CD4-positive, CD25-positive, alpha-beta regulatory T cell (primary cell): Measurements from ENCODE around the gene RPL18. TPM values are rescaled to one million over a fixed set of nuclear protein-coding genes. Genes with fewer than 3 reads are reported as not detected.
A peak's percentile ranks its signal among the peaks of the same experiment; 100 is the strongest.

Experiments used
- ATAC-seq, 2 donors: fragments of 150-1000 bp; cut with Tn5 transposase; one replicate each; pipeline ENCODE4 v1.10.0; 2021; ENCODE audit warnings: low read depth in 2 of 2, moderate number of reproducible peaks in 2 of 2, moderate library complexity in 1 of 2
- DNase-seq, 3 donors: peaks; one replicate each; pipeline versions ENCODE4 v3.0.0 to v3.0.0-alpha.2; 2012 to 2022; ENCODE audit warnings: mixed read lengths in 1 of 3
- H3K27ac ChIP-seq: one replicate; pipeline ENCODE4 v1.7.0; 2013; ENCODE audit warnings: mild to moderate bottlenecking, low read length; ENCODE audit not compliant: insufficient read depth, poor library complexity, severe bottlenecking
- H3K27me3 ChIP-seq: one replicate; pipeline ENCODE4 v1.7.0; 2013; ENCODE audit warnings: low read length; ENCODE audit not compliant: control insufficient read depth, insufficient read depth
- H3K36me3 ChIP-seq: one replicate; pipeline ENCODE4 v1.7.0; 2013; ENCODE audit warnings: mild to moderate bottlenecking, low read length, moderate library complexity; ENCODE audit not compliant: control insufficient read depth, insufficient read depth
- H3K4me1 ChIP-seq: 2 replicates; pipeline ENCODE4 v1.7.0; 2013; ENCODE audit warnings: mild to moderate bottlenecking, low read length; ENCODE audit not compliant: insufficient read depth, control insufficient read depth, poor library complexity, severe bottlenecking
- H3K4me3 ChIP-seq: one replicate; pipeline ENCODE4 v1.7.0; 2013; ENCODE audit warnings: low read depth, mild to moderate bottlenecking, low read length, moderate library complexity
- H3K9me3 ChIP-seq, 2 experiments: 1 replicate in 1 of 2; 2 replicates in 1 of 2; pipeline ENCODE4 v1.7.0; 2013; ENCODE audit warnings: low read length in 2 of 2, mild to moderate bottlenecking in 1 of 2, moderate library complexity in 1 of 2; ENCODE audit not compliant: control insufficient read depth in 2 of 2
- H3K27ac Mint-ChIP-seq, 3 donors: one replicate each; pipeline ENCODE4 v1.8.0; 2020 to 2022; ENCODE audit warnings: mild to moderate bottlenecking in 3 of 3, mixed read lengths in 3 of 3, moderate library complexity in 2 of 3
- H3K27me3 Mint-ChIP-seq: one replicate; pipeline ENCODE4 v1.8.0; 2022; ENCODE audit warnings: mild to moderate bottlenecking, mixed read lengths
- H3K36me3 Mint-ChIP-seq: one replicate; pipeline ENCODE4 v1.8.0; 2020; ENCODE audit warnings: mixed read lengths
- H3K4me1 Mint-ChIP-seq, 4 donors: one replicate each; pipeline ENCODE4 v1.8.0; 2020 to 2022; ENCODE audit warnings: mixed read lengths in 4 of 4, mild to moderate bottlenecking in 1 of 4
- H3K4me3 Mint-ChIP-seq, 4 donors: one replicate each; pipeline ENCODE4 v1.8.0; 2020 to 2022; ENCODE audit warnings: mild to moderate bottlenecking in 4 of 4, mixed read lengths in 4 of 4, moderate library complexity in 3 of 4
- H3K9me3 Mint-ChIP-seq, 7 donors: one replicate each; pipeline ENCODE4 v1.8.0; 2020 to 2022; ENCODE audit warnings: mixed read lengths in 7 of 7, mild to moderate bottlenecking in 3 of 7, moderate library complexity in 2 of 7
- polyA plus RNA-seq, 4 donors: library from polyadenylated mRNA; unstranded; fragments of 300-500 nt; fragmentation: Illumina TruSeq; gene quantifications; one replicate each; pipeline ENCODE4 v1.2.3, GENCODE V29; 2021
- total RNA-seq: library from RNA; stranded (reverse); gene quantifications from one replicate; pipeline ENCODE4 v1.2.3, GENCODE V29; 2022

The RPL18 gene
- total and polyA plus RNA-seq, 5 donors from 2014 or later: 1,618 to 2,428 (median 1,903) TPM

DNA sequence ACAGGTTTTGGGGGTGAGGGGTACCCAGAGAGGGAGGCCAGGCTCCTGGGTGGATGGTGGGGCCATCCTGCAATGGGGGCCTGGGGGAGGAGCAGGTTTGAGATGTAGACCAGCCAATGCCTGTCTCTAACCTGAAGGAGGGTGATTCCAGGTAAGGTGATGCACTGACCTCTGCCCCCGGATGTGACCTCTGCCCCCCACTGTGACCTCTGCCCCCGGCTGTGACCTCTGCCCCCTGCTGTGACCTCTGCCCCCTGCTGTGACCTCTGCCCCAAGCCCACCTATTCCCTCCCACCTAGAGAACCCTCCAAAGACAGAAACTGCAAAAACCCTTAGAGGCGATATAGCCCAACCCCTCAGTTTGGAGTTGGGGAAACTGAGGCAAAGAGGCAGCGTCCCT, 22.7 kb downstream of the RPL18 start:
- peaks cover 0 to 26% (median 4%) of the 10 kb centered on the region in 4 donors for H3K4me1 Mint-ChIP-seq
- no peak overlapping the region for H3K27ac ChIP-seq
- peak overlapping the region in 2 of 3 donors; percentile 73 to 90 for H3K27ac Mint-ChIP-seq
- no peaks in the 10 kb centered on the region for H3K36me3 ChIP-seq
- no peak overlapping the region for H3K4me3 ChIP-seq
- no peaks in the 10 kb centered on the region for H3K9me3 Mint-ChIP-seq
- no peak for DNase-seq
- H3K4me1 ChIP-seq: peaks cover 13% of the 10 kb centered on the region
- no peaks in the 10 kb centered on the region for H3K27me3 ChIP-seq
- no peaks in the 10 kb centered on the region for H3K27me3 Mint-ChIP-seq
- ATAC-seq: no peak
- H3K36me3 Mint-ChIP-seq: no peaks in the 10 kb centered on the region
- H3K4me3 Mint-ChIP-seq: peak overlapping the region; percentile 41 to 93 (median 83)
- H3K9me3 ChIP-seq: no peaks in the 10 kb centered on the region

DNA sequence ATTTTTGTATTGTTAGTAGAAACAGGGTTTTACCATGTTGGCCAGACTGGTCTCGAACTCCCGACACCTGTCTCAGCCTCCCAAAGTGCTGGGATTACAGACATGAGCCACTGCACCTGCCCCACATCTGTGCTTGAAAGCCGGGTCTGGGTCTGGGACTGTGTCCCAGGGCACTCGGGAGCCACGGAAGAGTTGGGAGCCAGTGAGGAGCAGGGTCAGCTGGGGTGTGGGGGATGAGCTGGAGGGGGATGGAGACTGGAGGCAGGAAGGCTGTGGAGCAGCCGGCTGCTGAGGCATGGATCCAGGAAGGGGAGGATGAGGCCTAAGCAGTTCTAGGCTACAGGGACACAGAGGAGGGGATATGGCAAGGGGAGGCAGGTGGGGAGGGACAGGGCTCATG, 23.1 kb downstream of the RPL18 start:
- ATAC-seq: no peak

DNA sequence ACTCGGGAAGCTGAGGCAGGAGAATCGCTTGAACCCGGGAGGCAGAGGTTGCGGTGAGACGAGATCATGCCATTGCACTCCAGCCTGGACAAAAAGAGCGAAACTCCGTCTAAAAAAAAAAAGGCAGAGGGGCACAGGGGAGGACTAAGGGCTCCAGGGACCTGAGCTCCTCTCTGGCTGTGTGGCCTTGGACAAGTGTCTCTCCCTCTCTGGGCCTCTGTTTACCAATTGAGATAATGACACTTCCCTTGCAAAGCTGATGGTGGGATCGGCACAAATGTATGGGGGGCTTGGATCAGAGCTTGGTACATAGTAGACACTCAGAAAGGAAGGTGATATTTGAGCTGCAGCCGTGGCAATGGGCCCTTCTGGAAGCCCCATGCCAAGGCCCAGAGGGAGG, 23.8 kb downstream of the RPL18 start:
- Histone ChIP-seq H3K27ac (no peak overlapping the region), H3K9me3 (no peaks in the 10 kb centered on the region), H3K4me3 (no peak overlapping the region), H3K27me3 (no peaks in the 10 kb centered on the region), H3K36me3 (no peaks in the 10 kb centered on the region), H3K4me1 (peaks cover 13% of the 10 kb centered on the region)
- peaks cover 0 to 26% (median 4%) of the 10 kb centered on the region in 4 donors for H3K4me1 Mint-ChIP-seq
- peak overlapping the region; percentile 39 to 80 (median 76) for H3K4me3 Mint-ChIP-seq
- no peaks in the 10 kb centered on the region for H3K27me3 Mint-ChIP-seq
- H3K9me3 Mint-ChIP-seq: no peaks in the 10 kb centered on the region
- no peaks in the 10 kb centered on the region for H3K36me3 Mint-ChIP-seq
- H3K27ac Mint-ChIP-seq: peak overlapping the region in 1 of 3 donors; percentile 88
- DNase-seq (no peak), ATAC-seq (no peak)

More for the DNA sequence above, 23.1 kb downstream of the RPL18 start:
- H3K36me3 ChIP-seq: no peaks in the 10 kb centered on the region
- H3K4me3 ChIP-seq: no peak overlapping the region
- H3K27ac ChIP-seq: no peak overlapping the region
- Mint-ChIP-seq H3K4me3 (peak overlapping the region in 3 of 4 donors; percentile 65 to 93 (median 78)), H3K27me3 (no peaks in the 10 kb centered on the region), H3K27ac (peak overlapping the region in 1 of 3 donors; percentile 73), H3K9me3 (no peaks in the 10 kb centered on the region), H3K36me3 (no peaks in the 10 kb centered on the region), H3K4me1 (peaks cover 0 to 26% (median 4%) of the 10 kb centered on the region in 4 donors)
- no peaks in the 10 kb centered on the region for H3K9me3 ChIP-seq
- peaks cover 13% of the 10 kb centered on the region for H3K4me1 ChIP-seq
- DNase-seq: no peak
- H3K27me3 ChIP-seq: no peaks in the 10 kb centered on the region

DNA sequence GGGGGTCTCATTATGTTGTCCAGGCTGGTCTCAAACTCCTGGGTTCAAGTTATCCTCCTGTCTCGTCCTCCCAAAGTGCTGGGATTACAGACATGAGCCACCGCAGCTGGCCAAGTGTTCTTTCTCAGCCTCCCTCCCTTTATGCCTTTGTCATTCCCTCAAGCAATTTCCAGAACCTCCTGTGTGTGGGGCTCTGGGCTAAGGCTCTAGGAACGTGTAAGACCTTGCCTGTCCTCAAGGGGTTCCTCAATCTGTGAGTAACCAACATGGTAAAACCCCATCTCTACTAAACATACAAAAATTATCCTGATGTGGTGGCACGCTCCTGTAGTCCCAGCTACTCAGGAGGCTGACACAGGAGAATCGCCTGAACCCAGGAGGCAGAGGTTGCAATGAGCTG, 28.0 kb downstream of the RPL18 start:
- no peak overlapping the region for H3K27ac Mint-ChIP-seq
- Histone ChIP-seq H3K4me1 (peaks cover 3% of the 10 kb centered on the region), H3K4me3 (no peak overlapping the region), H3K36me3 (no peaks in the 10 kb centered on the region), H3K27ac (no peak overlapping the region), H3K27me3 (no peaks in the 10 kb centered on the region), H3K9me3 (no peaks in the 10 kb centered on the region)
- H3K9me3 Mint-ChIP-seq: no peaks in the 10 kb centered on the region
- H3K4me1 Mint-ChIP-seq: peaks cover 0 to 28% (median 5%) of the 10 kb centered on the region in 4 donors
- peak overlapping the region in 1 of 4 donors; percentile 58 for H3K4me3 Mint-ChIP-seq
- DNase-seq (no peak), ATAC-seq (no peak)
- no peaks in the 10 kb centered on the region for H3K36me3 Mint-ChIP-seq
- H3K27me3 Mint-ChIP-seq: no peaks in the 10 kb centered on the region

DNA sequence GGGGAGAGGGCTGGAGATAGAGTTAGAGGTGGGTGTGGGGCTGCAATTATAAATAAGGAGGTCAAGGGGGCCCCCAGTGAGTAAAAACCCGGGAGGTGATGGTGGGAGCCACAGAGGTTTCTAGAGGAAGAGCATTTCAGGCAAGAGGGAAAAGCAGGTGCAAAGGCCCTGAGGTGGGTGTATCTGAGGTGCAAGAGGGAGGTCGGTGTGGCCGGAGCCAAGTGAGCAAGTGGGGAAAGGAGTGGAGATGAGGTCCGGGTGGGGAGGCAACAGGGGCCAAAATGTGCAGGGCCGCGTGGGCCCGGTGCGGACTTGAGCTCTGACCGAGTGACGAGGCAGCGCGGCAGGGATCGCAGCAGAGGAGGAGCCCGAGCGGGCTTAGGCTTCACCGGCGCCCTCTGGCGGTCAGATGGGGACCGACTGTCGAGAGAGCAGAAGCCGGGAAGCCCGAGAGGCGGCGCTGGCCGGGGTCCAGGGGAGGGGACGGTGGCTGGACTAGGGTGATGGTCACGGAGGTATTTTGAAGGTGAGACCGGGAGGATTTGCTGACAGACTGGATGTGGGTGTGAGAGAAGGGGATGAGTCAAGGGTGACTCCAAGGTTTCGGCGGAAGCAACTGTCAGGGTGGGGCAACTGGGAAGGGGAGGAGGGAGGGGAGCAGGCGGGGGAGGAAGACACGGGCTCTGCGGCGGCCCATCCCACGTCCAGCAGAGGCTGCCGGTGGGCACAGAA, 30.1 kb downstream of the RPL18 start:
- DNase-seq (peak; percentile 76 to 81 (median 79)), ATAC-seq (peak; percentile 77 to 82)
- peak overlapping the region; percentile 34 for H3K4me3 ChIP-seq
- H3K9me3 Mint-ChIP-seq: no peaks in the 10 kb centered on the region
- H3K4me1 Mint-ChIP-seq: peaks cover 0 to 20% (median 7%) of the 10 kb centered on the region in 4 donors
- no peak overlapping the region for H3K27ac ChIP-seq
- peaks cover 4% of the 10 kb centered on the region for H3K36me3 Mint-ChIP-seq
- H3K27me3 Mint-ChIP-seq: no peaks in the 10 kb centered on the region
- no peaks in the 10 kb centered on the region for H3K4me1 ChIP-seq
- peak overlapping the region; percentile 36 to 56 (median 42) for H3K27ac Mint-ChIP-seq
- no peaks in the 10 kb centered on the region for H3K36me3 ChIP-seq
- no peaks in the 10 kb centered on the region for H3K9me3 ChIP-seq
- no peaks in the 10 kb centered on the region for H3K27me3 ChIP-seq
- H3K4me3 Mint-ChIP-seq: peak overlapping the region; percentile 35 to 80 (median 74)

DNA sequence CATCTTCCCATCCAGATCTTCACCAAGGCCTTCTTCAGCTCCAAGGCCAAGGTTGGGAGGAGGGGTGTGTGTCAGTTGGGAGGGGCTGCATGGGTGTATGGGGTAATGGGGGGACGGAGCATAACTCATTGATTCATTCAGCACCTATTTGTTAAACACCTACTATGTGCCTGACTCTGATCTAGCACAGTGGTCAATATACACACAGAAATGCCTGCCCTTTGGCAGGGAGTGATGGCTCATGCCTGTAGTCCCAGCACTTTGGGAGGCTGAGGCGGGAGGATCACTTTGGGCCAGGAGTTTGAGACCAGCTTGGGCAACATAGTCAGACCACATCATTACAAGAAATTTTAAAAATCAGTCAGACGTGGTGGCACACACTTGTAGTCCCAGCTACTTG, 31.6 kb downstream of the RPL18 start:
- H3K27me3 Mint-ChIP-seq: no peaks in the 10 kb centered on the region
- Histone ChIP-seq H3K36me3 (no peaks in the 10 kb centered on the region), H3K4me1 (no peaks in the 10 kb centered on the region), H3K27me3 (no peaks in the 10 kb centered on the region), H3K4me3 (no peak overlapping the region), H3K27ac (no peak overlapping the region), H3K9me3 (no peaks in the 10 kb centered on the region)
- DNase-seq: no peak
- H3K4me1 Mint-ChIP-seq: peaks cover 0 to 17% (median 7%) of the 10 kb centered on the region in 4 donors
- no peak overlapping the region for H3K27ac Mint-ChIP-seq
- no peaks in the 10 kb centered on the region for H3K9me3 Mint-ChIP-seq
- peaks cover 4% of the 10 kb centered on the region for H3K36me3 Mint-ChIP-seq
- ATAC-seq: no peak
- H3K4me3 Mint-ChIP-seq: no peak overlapping the region

DNA sequence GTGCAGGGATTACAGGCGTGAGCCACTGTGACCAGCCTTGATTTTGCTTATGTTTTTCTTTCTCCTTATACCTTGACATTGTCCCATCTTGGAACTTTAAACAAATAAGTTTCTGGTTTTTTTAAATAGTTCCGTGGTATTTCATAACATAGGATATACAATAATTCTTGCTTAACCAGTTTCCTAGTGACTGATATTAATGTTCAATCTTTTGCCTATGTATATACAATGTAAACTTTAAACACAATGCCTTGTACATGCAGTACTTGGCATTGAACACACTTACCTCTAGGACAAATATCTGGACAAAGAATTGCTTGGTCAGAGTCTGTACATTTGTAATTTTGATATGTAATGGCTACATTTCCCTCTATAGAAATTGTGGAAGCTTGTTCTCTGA, 36.8 kb downstream of the RPL18 start:
- H3K9me3 ChIP-seq: no peaks in the 10 kb centered on the region
- peaks cover 0 to 1% (median 0%) of the 10 kb centered on the region in 7 donors for H3K9me3 Mint-ChIP-seq

DNA sequence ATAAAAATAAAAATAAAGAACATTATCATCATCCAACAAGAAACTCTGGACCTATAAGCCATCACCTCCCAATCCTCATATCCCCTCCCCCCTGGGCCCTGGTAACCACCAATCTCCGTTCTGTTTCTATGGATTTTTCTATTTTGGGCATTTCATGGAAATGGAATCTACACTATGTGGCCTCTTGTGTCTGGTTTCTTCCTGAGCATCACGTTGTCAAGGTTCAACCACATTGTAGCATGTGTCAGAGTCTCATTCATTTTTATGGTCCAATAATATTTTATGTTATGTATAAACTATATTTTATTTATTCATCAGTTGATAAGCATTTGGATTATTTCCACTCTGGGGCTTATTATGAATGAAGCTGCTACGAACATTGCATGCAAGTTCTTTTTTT, 40.1 kb downstream of the RPL18 start:
- Mint-ChIP-seq H3K9me3 (peaks cover 0 to 1% (median 0%) of the 10 kb centered on the region in 7 donors), H3K4me3 (no peak overlapping the region), H3K27me3 (no peaks in the 10 kb centered on the region), H3K4me1 (no peaks in the 10 kb centered on the region), H3K27ac (no peak overlapping the region), H3K36me3 (peaks cover 6% of the 10 kb centered on the region)
- H3K27ac ChIP-seq: no peak overlapping the region
- no peaks in the 10 kb centered on the region for H3K36me3 ChIP-seq
- H3K9me3 ChIP-seq: no peaks in the 10 kb centered on the region
- no peaks in the 10 kb centered on the region for H3K4me1 ChIP-seq
- ATAC-seq (no peak), DNase-seq (no peak)
- no peaks in the 10 kb centered on the region for H3K27me3 ChIP-seq
- H3K4me3 ChIP-seq: no peak overlapping the region

More for the DNA sequence above, 36.8 kb downstream of the RPL18 start:
- Histone ChIP-seq H3K36me3 (no peaks in the 10 kb centered on the region), H3K27ac (no peak overlapping the region), H3K27me3 (no peaks in the 10 kb centered on the region), H3K4me3 (no peak overlapping the region), H3K4me1 (no peaks in the 10 kb centered on the region)
- ATAC-seq: no peak
- Mint-ChIP-seq H3K36me3 (peaks cover 11% of the 10 kb centered on the region), H3K4me3 (no peak overlapping the region), H3K4me1 (peaks cover 0 to 5% (median 2%) of the 10 kb centered on the region in 4 donors), H3K27ac (no peak overlapping the region), H3K27me3 (no peaks in the 10 kb centered on the region)
- DNase-seq: no peak
